Measurements from ENCODE around the gene KRTAP9-3. TPM values are rescaled to one million over a fixed set of nuclear protein-coding genes. Genes with fewer than 3 reads are reported as not detected.
A peak's percentile ranks its signal among the peaks of the same experiment; 100 is the strongest.

Gene KRTAP9-3
- total and polyA plus RNA-seq, 2 donors (not counting 1 experiment from before 2014, with no cell fraction given), result not detected

GRCh38 chr17:41278176-41278955 is 46.1 kb downstream of the KRTAP9-3 start:
- H3K4me1 ChIP-seq (ENCODE audit: control insufficient read depth in 2 of 2, insufficient read depth in 2 of 2, low read length in 2 of 2), result no peaks in the 10 kb centered on the region
- Mint-ChIP-seq H3K4me3 (no peak overlapping the region), H3K9me3 (ENCODE audit: insufficient read depth) (no peaks in the 10 kb centered on the region), H3K4me1 (no peaks in the 10 kb centered on the region), H3K27me3 (peaks cover 51% of the 10 kb centered on the region), H3K27ac (no peak overlapping the region)
- 100% methylated on average over 2 of the region's 3 CpGs for WGBS (ENCODE audit: insufficient coverage)
- POLR2A ChIA-PET, result no interaction called here
- H3K4me3 ChIP-seq (ENCODE audit: control extremely low read depth in 1 of 5, extremely low read depth in 1 of 5, insufficient read depth in 1 of 5, low read depth in 2 of 5, low read length in 4 of 5), result no peak overlapping the region
- no peak overlapping the region for H3K9ac ChIP-seq (ENCODE audit: low read length)
- H3K4me2 ChIP-seq (replicated peaks; ENCODE audit: low read depth, low read length, poor library complexity, severe bottlenecking), result no peak overlapping the region
- peak; percentile 0 for DNase-seq
- CTCF ChIA-PET, result no interaction called here
- no peaks in the 10 kb centered on the region for H4K20me1 ChIP-seq (ENCODE audit: control insufficient read depth, insufficient read depth, low read length, poor library complexity, severe bottlenecking)
- H3K27me3 ChIP-seq (replicated peaks in 1 of 4; ENCODE audit: control extremely low read depth in 1 of 4, control insufficient read depth in 3 of 4, insufficient read depth in 4 of 4, low read length in 3 of 4), result peaks cover 0 to 9% (median 4%) of the 10 kb centered on the region in 4 experiments
- no peaks in the 10 kb centered on the region for H3K79me2 ChIP-seq (ENCODE audit: control insufficient read depth, insufficient read depth, low read length)
- H2AFZ ChIP-seq (ENCODE audit: insufficient read depth, low read depth, low read length, poor library complexity, severe bottlenecking), result no peak overlapping the region
- H3K27ac ChIP-seq (ENCODE audit: low read length in 2 of 2), result no peak overlapping the region
- no peaks in the 10 kb centered on the region for H3K36me3 ChIP-seq (replicated peaks in 1 of 2; ENCODE audit: control extremely low read depth in 1 of 2, control insufficient read depth in 1 of 2, extremely low read depth in 1 of 2, insufficient read depth in 2 of 2, low read length in 1 of 2)
- H3K9me3 ChIP-seq (ENCODE audit: control extremely low read depth in 1 of 3, control insufficient read depth in 2 of 3, insufficient read depth in 1 of 3, low read length in 2 of 3), result no peaks in the 10 kb centered on the region
- TF ChIP-seq, protein P1, sequence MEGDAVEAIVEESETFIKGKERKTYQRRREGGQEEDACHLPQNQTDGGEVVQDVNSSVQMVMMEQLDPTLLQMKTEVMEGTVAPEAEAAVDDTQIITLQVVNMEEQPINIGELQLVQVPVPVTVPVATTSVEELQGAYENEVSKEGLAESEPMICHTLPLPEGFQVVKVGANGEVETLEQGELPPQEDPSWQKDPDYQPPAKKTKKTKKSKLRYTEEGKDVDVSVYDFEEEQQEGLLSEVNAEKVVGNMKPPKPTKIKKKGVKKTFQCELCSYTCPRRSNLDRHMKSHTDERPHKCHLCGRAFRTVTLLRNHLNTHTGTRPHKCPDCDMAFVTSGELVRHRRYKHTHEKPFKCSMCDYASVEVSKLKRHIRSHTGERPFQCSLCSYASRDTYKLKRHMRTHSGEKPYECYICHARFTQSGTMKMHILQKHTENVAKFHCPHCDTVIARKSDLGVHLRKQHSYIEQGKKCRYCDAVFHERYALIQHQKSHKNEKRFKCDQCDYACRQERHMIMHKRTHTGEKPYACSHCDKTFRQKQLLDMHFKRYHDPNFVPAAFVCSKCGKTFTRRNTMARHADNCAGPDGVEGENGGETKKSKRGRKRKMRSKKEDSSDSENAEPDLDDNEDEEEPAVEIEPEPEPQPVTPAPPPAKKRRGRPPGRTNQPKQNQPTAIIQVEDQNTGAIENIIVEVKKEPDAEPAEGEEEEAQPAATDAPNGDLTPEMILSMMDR (IDR thresholded peaks at IDR 0.05), result no peak
- TF ChIP-seq EZH2 (IDR thresholded peaks at IDR 0.05; ENCODE audit: borderline replicate concordance, insufficient read depth, low read depth, low read length, poor library complexity, severe bottlenecking), result no peak
- no peak for ATAC-seq (ENCODE audit: low read depth)
- intact Hi-C loops (cut with micrococcal nuclease), result no loop called here

Small RNA genes lying within 50 kb of the gene (small RNA-seq; reads per million reads assigned to genes)
- gene KRTAP4-17P (ENCODE audit: insufficient read length, low read depth, low replicate concordance), result not detected
- gene KRTAP9-10P (ENCODE audit: insufficient read length, low read depth, low replicate concordance), result not detected

Other genes starting within 250 kb of the KRTAP9-3 start
Only the 30 nearest of the 42 such genes appear.
- gene KRTAP2-1, start 185.1 kb upstream of the KRTAP9-3 start, total RNA-seq, result not detected in 2 replicates
- gene KRTAP2-1, start 185.1 kb upstream of the KRTAP9-3 start, polyA plus RNA-seq, result not detected in 2 replicates
- gene KRTAP2-2, start 177.2 kb upstream of the KRTAP9-3 start, total RNA-seq, result not detected in 2 replicates
- gene KRTAP2-2, start 177.2 kb upstream of the KRTAP9-3 start, polyA plus RNA-seq, result not detected in 2 replicates
- gene KRTAP2-3, start 172.3 kb upstream of the KRTAP9-3 start, total RNA-seq, result not detected in 2 replicates
- not detected in 2 replicates for gene KRTAP2-3, start 172.3 kb upstream of the KRTAP9-3 start, polyA plus RNA-seq
- not detected in 2 replicates for gene KRTAP2-4, start 166.6 kb upstream of the KRTAP9-3 start, total RNA-seq
- gene KRTAP2-4, start 166.6 kb upstream of the KRTAP9-3 start, polyA plus RNA-seq, result not detected in 2 replicates
- not detected in 2 replicates for gene KRTAP4-7, start 148.3 kb upstream of the KRTAP9-3 start, total RNA-seq
- gene KRTAP4-7, start 148.3 kb upstream of the KRTAP9-3 start, polyA plus RNA-seq, result not detected in 2 replicates
- gene KRTAP4-8, start 134.3 kb upstream of the KRTAP9-3 start, total RNA-seq, result not detected in 2 replicates
- not detected in 2 replicates for gene KRTAP4-8, start 134.3 kb upstream of the KRTAP9-3 start, polyA plus RNA-seq
- not detected in 2 replicates for gene KRTAP4-16, start 130.2 kb upstream of the KRTAP9-3 start, total RNA-seq
- gene KRTAP4-16, start 130.2 kb upstream of the KRTAP9-3 start, polyA plus RNA-seq, result not detected in 2 replicates
- not detected in 2 replicates for gene KRTAP4-9, start 127.1 kb upstream of the KRTAP9-3 start, total RNA-seq
- not detected in 2 replicates for gene KRTAP4-9, start 127.1 kb upstream of the KRTAP9-3 start, polyA plus RNA-seq
- not detected in 2 replicates for gene KRTAP4-11, start 114.1 kb upstream of the KRTAP9-3 start, total RNA-seq
- gene KRTAP4-11, start 114.1 kb upstream of the KRTAP9-3 start, polyA plus RNA-seq, result not detected in 2 replicates
- gene KRTAP4-12, start 108.3 kb upstream of the KRTAP9-3 start, total RNA-seq, result not detected in 2 replicates
- gene KRTAP4-12, start 108.3 kb upstream of the KRTAP9-3 start, polyA plus RNA-seq, result 0.12 TPM in 1 of 2 replicates, not detected in the other
- not detected in 2 replicates for gene KRTAP4-6, start 91.9 kb upstream of the KRTAP9-3 start, total RNA-seq
- not detected in 2 replicates for gene KRTAP4-6, start 91.9 kb upstream of the KRTAP9-3 start, polyA plus RNA-seq
- not detected in 2 replicates for gene KRTAP4-5, start 82.6 kb upstream of the KRTAP9-3 start, total RNA-seq
- gene KRTAP4-5, start 82.6 kb upstream of the KRTAP9-3 start, polyA plus RNA-seq, result not detected in 2 replicates
- gene KRTAP4-4, start 71.7 kb upstream of the KRTAP9-3 start, total RNA-seq, result not detected in 2 replicates
- not detected in 2 replicates for gene KRTAP4-4, start 71.7 kb upstream of the KRTAP9-3 start, polyA plus RNA-seq
- not detected in 2 replicates for gene KRTAP4-3, start 64.2 kb upstream of the KRTAP9-3 start, total RNA-seq
- not detected in 2 replicates for gene KRTAP4-3, start 64.2 kb upstream of the KRTAP9-3 start, polyA plus RNA-seq
- not detected in 2 replicates for gene KRTAP4-2, start 54.2 kb upstream of the KRTAP9-3 start, total RNA-seq
- gene KRTAP4-2, start 54.2 kb upstream of the KRTAP9-3 start, polyA plus RNA-seq, result not detected in 2 replicates
- not detected in 2 replicates for gene KRTAP4-1, start 47.5 kb upstream of the KRTAP9-3 start, total RNA-seq
- not detected in 2 replicates for gene KRTAP4-1, start 47.5 kb upstream of the KRTAP9-3 start, polyA plus RNA-seq
- not detected in 2 replicates for gene KRTAP9-1, start 42.6 kb upstream of the KRTAP9-3 start, total RNA-seq
- not detected in 2 replicates for gene KRTAP9-1, start 42.6 kb upstream of the KRTAP9-3 start, polyA plus RNA-seq
- not detected in 2 replicates for gene KRTAP9-2, start 5.8 kb upstream of the KRTAP9-3 start, total RNA-seq
- gene KRTAP9-2, start 5.8 kb upstream of the KRTAP9-3 start, polyA plus RNA-seq, result not detected in 2 replicates
- gene KRTAP9-8, start 5.5 kb downstream of the KRTAP9-3 start, total RNA-seq, result not detected in 2 replicates
- gene KRTAP9-8, start 5.5 kb downstream of the KRTAP9-3 start, polyA plus RNA-seq, result not detected in 2 replicates
- not detected in 2 replicates for gene KRTAP9-4, start 17.2 kb downstream of the KRTAP9-3 start, total RNA-seq
- not detected in 2 replicates for gene KRTAP9-4, start 17.2 kb downstream of the KRTAP9-3 start, polyA plus RNA-seq
- gene KRTAP9-9, start 22.9 kb downstream of the KRTAP9-3 start, total RNA-seq, result not detected in 2 replicates
- gene KRTAP9-9, start 22.9 kb downstream of the KRTAP9-3 start, polyA plus RNA-seq, result not detected in 2 replicates
- gene KRTAP9-6, start 32.9 kb downstream of the KRTAP9-3 start, total RNA-seq, result not detected in 2 replicates
- not detected in 2 replicates for gene KRTAP9-6, start 32.9 kb downstream of the KRTAP9-3 start, polyA plus RNA-seq
- not detected in 2 replicates for gene KRTAP9-7, start 43.2 kb downstream of the KRTAP9-3 start, total RNA-seq
- not detected in 2 replicates for gene KRTAP9-7, start 43.2 kb downstream of the KRTAP9-3 start, polyA plus RNA-seq
- gene KRTAP29-1, start 70.4 kb downstream of the KRTAP9-3 start, total RNA-seq, result not detected in 2 replicates
- gene KRTAP29-1, start 70.4 kb downstream of the KRTAP9-3 start, polyA plus RNA-seq, result 0.43 TPM in 1 of 2 replicates, not detected in the other
- not detected in 2 replicates for gene KRTAP16-1, start 76.9 kb downstream of the KRTAP9-3 start, total RNA-seq
- 0.16 and 0.20 TPM in 2 replicates for gene KRTAP16-1, start 76.9 kb downstream of the KRTAP9-3 start, polyA plus RNA-seq
- gene KRTAP17-1, start 83.3 kb downstream of the KRTAP9-3 start, total RNA-seq, result not detected in 2 replicates
- not detected in 2 replicates for gene KRTAP17-1, start 83.3 kb downstream of the KRTAP9-3 start, polyA plus RNA-seq
- not detected in 2 replicates for gene KRT33A, start 118.4 kb downstream of the KRTAP9-3 start, total RNA-seq
- gene KRT33A, start 118.4 kb downstream of the KRTAP9-3 start, polyA plus RNA-seq, result not detected in 2 replicates
- not detected in 2 replicates for gene KRT33B, start 137.4 kb downstream of the KRTAP9-3 start, total RNA-seq
- gene KRT33B, start 137.4 kb downstream of the KRTAP9-3 start, polyA plus RNA-seq, result not detected in 2 replicates
- not detected in 2 replicates for gene KRT34, start 149.9 kb downstream of the KRTAP9-3 start, total RNA-seq
- not detected in 2 replicates for gene KRT34, start 149.9 kb downstream of the KRTAP9-3 start, polyA plus RNA-seq
- not detected in 2 replicates for gene KRT31, start 165.2 kb downstream of the KRTAP9-3 start, total RNA-seq
- gene KRT31, start 165.2 kb downstream of the KRTAP9-3 start, polyA plus RNA-seq, result not detected in 2 replicates